MM.1S (cell line): ENCODE results near the gene BMP3.

ENCODE experiments used
- CTCF ChIP-seq: fragments of 300-600 bp; sonication (generic); IDR thresholded peaks from 2 replicates; pipeline ENCODE4 v1.5.1; 2016; ENCODE audit warnings: antibody characterized with exemption, low read length, mixed read lengths
- EZH2phosphoT487 ChIP-seq: fragments of 300-600 bp; sonication (generic); IDR thresholded peaks from 2 replicates; pipeline ENCODE4 v1.6.1; 2018; ENCODE audit warnings: antibody characterized with exemption, low read length

- TF ChIP-seq CTCF (no peak), EZH2phosphoT487 (no peak)
Measured at GRCh38 chr4:80999943-81000342, 30.6 kb upstream of the BMP3 start.
